Testis (tissue), 3 donors: Measurements from ENCODE around the gene ANKRD27. TPM values are rescaled to one million over a fixed set of nuclear protein-coding genes. Genes with fewer than 3 reads are reported as not detected.

Experiments
- DNase-seq: peaks from one replicate; pipeline ENCODE4 v3.0.0-alpha.2; 2019
- H3K27ac ChIP-seq, 2 donors: fragments of 200-600 bp; sonication (generic); one replicate each; pipeline ENCODE4 v1.5.1; 2019
- H3K27me3 ChIP-seq: fragments of 200-600 bp; sonication (generic); one replicate; pipeline ENCODE4 v1.5.1; 2019
- H3K36me3 ChIP-seq: fragments of 200-600 bp; sonication (generic); one replicate; pipeline ENCODE4 v1.5.1; 2017; ENCODE audit warnings: low read depth; ENCODE audit errors: missing control alignments
- H3K4me1 ChIP-seq: fragments of 200-600 bp; sonication (generic); one replicate; pipeline ENCODE4 v1.5.1; 2019
- H3K4me3 ChIP-seq, 2 donors: fragments of 200-600 bp; sonication (generic); one replicate each; pipeline ENCODE4 v1.5.1; 2017 to 2019
- H3K9me3 ChIP-seq: fragments of 200-600 bp; sonication (generic); one replicate; pipeline ENCODE4 v1.5.1; 2017
- CTCF ChIP-seq, 3 experiments: fragments of 450-650 bp in 2 of 3; fragments of 200-600 bp in 1 of 3; sonication (generic) in 1 of 3; IDR thresholded peaks; one replicate each; pipeline ENCODE4 v1.5.1; 2016 to 2019; ENCODE audit warnings: antibody characterized with exemption in 3 of 3, mild to moderate bottlenecking in 2 of 3, moderate library complexity in 1 of 3
- POLR2A ChIP-seq: fragments of 450-650 bp; IDR thresholded peaks from one replicate; pipeline ENCODE4 v1.6.1; 2017; ENCODE audit warnings: antibody characterized with exemption, mild to moderate bottlenecking, moderate library complexity
- WGBS, 2 donors: methylation state at CpG; one replicate each; pipeline ENCODE4 v1.1.5; 2018; 5-methylcytosine and 5-hydroxymethylcytosine counted together
- intact Hi-C: fragments of 100-400 bp; cut with DNase I; formaldehyde crosslinking; loops from one replicate; pipeline ENCODE4 v1.15.1; 2023; ENCODE audit warnings: low total_unique reads
- polyA plus RNA-seq: library from polyadenylated mRNA; stranded (reverse); fragments of 350-450 nt; fragmentation: Illumina TruSeq; extraction: RNeasy Lipid Tissue Mini Kit (QIAGEN cat#74804); gene quantifications from one replicate; pipeline ENCODE4 v1.2.3, GENCODE V29; 2014; ENCODE audit warnings: low read depth, low replicate concordance; ENCODE audit not compliant: insufficient read depth
- total RNA-seq, 2 donors: library from RNA; depleted of rRNA; stranded (reverse); fragments of >200 nt; gene quantifications; one replicate each; pipeline ENCODE4 v1.2.3, GENCODE V29; 2016

ANKRD27 gene
- total and polyA plus RNA-seq, 3 donors from 2014 or later: 34.6 to 54.4 (median 45.8) TPM

- no peaks in the 10 kb centered on the region for H3K27me3 ChIP-seq
- no peaks in the 10 kb centered on the region for H3K9me3 ChIP-seq
- peak overlapping the region; percentile 76 to 87 for H3K4me3 ChIP-seq
- peaks cover 6% of the 10 kb centered on the region for H3K4me1 ChIP-seq
- TF ChIP-seq CTCF (IDR thresholded peaks at IDR 0.05) (no peak), POLR2A (no peak)
- peak overlapping the region; percentile 56 to 73 for H3K27ac ChIP-seq
- intact Hi-C loops: no loop called here
- no peak for DNase-seq
- H3K36me3 ChIP-seq: no peaks in the 10 kb centered on the region
- WGBS, 2 donors: 2% methylated on average over 14 to 39 of the region's 67 CpGs
Observed at GRCh38 chr19:32674153-32674930, 638 bp downstream of the ANKRD27 start.

GRCh38 chr19:32673573-32673972 lies 1.4 kb downstream of the ANKRD27 start:
- intact Hi-C loops: no loop called here
- no peak overlapping the region for H3K4me3 ChIP-seq
- 82 to 85% methylated on average over 8 to 10 of the region's 10 CpGs for WGBS, 2 donors

GRCh38 chr19:32672841-32673240 lies 2.1 kb downstream of the ANKRD27 start:
- Histone ChIP-seq H3K27ac (no peak overlapping the region), H3K4me1 (peaks cover 6% of the 10 kb centered on the region), H3K4me3 (no peak overlapping the region), H3K9me3 (no peaks in the 10 kb centered on the region), H3K36me3 (no peaks in the 10 kb centered on the region), H3K27me3 (no peaks in the 10 kb centered on the region)
- no peak for DNase-seq
- WGBS, 2 donors: 95% methylated on average over 3 of the region's 3 CpGs; no CpG with 5 or more reads in 1 of the 2 donors
- intact Hi-C loops: no loop called here
- no peak for TF ChIP-seq POLR2A
- no peak for TF ChIP-seq CTCF (IDR thresholded peaks at IDR 0.05)

More at GRCh38 chr19:32673573-32673972, 1.4 kb downstream of the ANKRD27 start:
- H3K27ac ChIP-seq: no peak overlapping the region
- no peaks in the 10 kb centered on the region for H3K27me3 ChIP-seq
- no peak for TF ChIP-seq POLR2A
- DNase-seq: no peak
- peaks cover 6% of the 10 kb centered on the region for H3K4me1 ChIP-seq
- H3K36me3 ChIP-seq: no peaks in the 10 kb centered on the region
- H3K9me3 ChIP-seq: no peaks in the 10 kb centered on the region

- Histone ChIP-seq H3K36me3 (no peaks in the 10 kb centered on the region), H3K4me3 (no peak overlapping the region), H3K27me3 (no peaks in the 10 kb centered on the region), H3K9me3 (no peaks in the 10 kb centered on the region), H3K4me1 (peaks cover 6% of the 10 kb centered on the region), H3K27ac (no peak overlapping the region)
- intact Hi-C loops: no loop called here
- 82 to 86% methylated on average over 12 to 14 of the region's 14 CpGs for WGBS, 2 donors
- TF ChIP-seq CTCF (IDR thresholded peaks at IDR 0.05) (no peak), POLR2A (no peak)
- no peak for DNase-seq
Observed at GRCh38 chr19:32671883-32672593, 2.9 kb downstream of the ANKRD27 start.

GRCh38 chr19:32669310-32669709 lies 5.7 kb downstream of the ANKRD27 start:
- no peaks in the 10 kb centered on the region for H3K9me3 ChIP-seq
- intact Hi-C loops: no loop called here
- H3K27me3 ChIP-seq: no peaks in the 10 kb centered on the region
- H3K4me1 ChIP-seq: peaks cover 5% of the 10 kb centered on the region
- WGBS, 2 donors: 91 to 94% methylated on average over 3 of the region's 3 CpGs
- no peak for DNase-seq
- no peaks in the 10 kb centered on the region for H3K36me3 ChIP-seq
- H3K4me3 ChIP-seq: no peak overlapping the region
- H3K27ac ChIP-seq: no peak overlapping the region
- TF ChIP-seq POLR2A (no peak), CTCF (IDR thresholded peaks at IDR 0.05) (no peak)
